Natural killer cell (primary cell): Measurements from ENCODE around the gene CFAP299. TPM values are rescaled to one million over a fixed set of nuclear protein-coding genes. Genes with fewer than 3 reads are reported as not detected.

ENCODE experiments used
- ATAC-seq, 3 donors: fragments of 150-1000 bp in 2 of 3; fragments of 200-7000 bp in 1 of 3; cut with Tn5 transposase; 1 replicate in 1 of 3; 2 replicates in 2 of 3; pipeline ENCODE4 v1.10.0; 2021; ENCODE audit warnings: mild to moderate bottlenecking in 2 of 3, moderate library complexity in 2 of 3
- DNase-seq, 2 donors: peaks; one replicate each; pipeline versions ENCODE4 v3.0.0 to v3.0.0-alpha.2; 2013 to 2021; ENCODE audit warnings: mixed read lengths in 1 of 2
- H3K27ac ChIP-seq: one replicate; pipeline ENCODE4 v1.5.1; 2013; ENCODE audit warnings: mild to moderate bottlenecking, low read length
- H3K27me3 ChIP-seq: one replicate; pipeline ENCODE4 v1.6.1; 2013; ENCODE audit warnings: low read length; ENCODE audit not compliant: control insufficient read depth, insufficient read depth
- H3K36me3 ChIP-seq: one replicate; pipeline ENCODE4 v1.6.1; 2013; ENCODE audit warnings: low read length; ENCODE audit not compliant: control insufficient read depth, insufficient read depth
- H3K4me1 ChIP-seq: one replicate; pipeline ENCODE4 v1.6.1; 2013; ENCODE audit warnings: low read length; ENCODE audit not compliant: control insufficient read depth, insufficient read depth
- H3K4me3 ChIP-seq: one replicate; pipeline ENCODE4 v1.5.1; 2013; ENCODE audit warnings: low read length
- H3K9me3 ChIP-seq: one replicate; pipeline ENCODE4 v1.6.1; 2013; ENCODE audit warnings: low read length; ENCODE audit not compliant: control insufficient read depth, insufficient read depth
- H3K27ac Mint-ChIP-seq, 2 donors: one replicate each; pipeline ENCODE4 v1.8.0; 2022; ENCODE audit warnings: mild to moderate bottlenecking in 2 of 2, mixed read lengths in 2 of 2, moderate library complexity in 1 of 2
- H3K27me3 Mint-ChIP-seq, 2 donors: one replicate each; pipeline ENCODE4 v1.8.0; 2022; ENCODE audit warnings: low read depth in 2 of 2, mixed read lengths in 2 of 2
- H3K36me3 Mint-ChIP-seq: one replicate; pipeline ENCODE4 v1.8.0; 2022; ENCODE audit warnings: mixed read lengths
- H3K4me1 Mint-ChIP-seq, 2 donors: one replicate each; pipeline ENCODE4 v1.8.0; 2022; ENCODE audit warnings: mixed read lengths in 2 of 2
- H3K4me3 Mint-ChIP-seq: one replicate; pipeline ENCODE4 v1.8.0; 2022; ENCODE audit warnings: mild to moderate bottlenecking, moderate library complexity, mixed read lengths
- H3K9me3 Mint-ChIP-seq, 2 donors: one replicate each; pipeline ENCODE4 v1.8.0; 2022; ENCODE audit warnings: mixed read lengths in 2 of 2
- WGBS: methylation state at CpG from one replicate; pipeline ENCODE4 v1.1.7; 2013; ENCODE audit warnings: missing lambda C conversion rate; ENCODE audit not compliant: insufficient coverage; 5-methylcytosine and 5-hydroxymethylcytosine counted together
- intact Hi-C: fragments of 100-400 bp; cut with micrococcal nuclease; formaldehyde crosslinking; loops from one replicate; pipeline ENCODE4 v1.14.2; 2022
- total RNA-seq, 4 donors: library from RNA; stranded (reverse); fragments of 120-200 nt in 1 of 4; gene quantifications; one replicate each; pipeline versions ENCODE4 v1.2.3 to v1.2.4, GENCODE V29; 2013 to 2022
- TF ChIP-seq, protein P1 (sequence below): fragments of 200-600 bp; IDR thresholded peaks from one replicate; pipeline ENCODE4 v1.8.0; 2022; ENCODE audit warnings: antibody characterized with exemption

The CFAP299 gene
- total RNA-seq, 3 donors from 2014 or later (not counting 1 experiment from before 2014, with no cell fraction given), result not detected

DNA sequence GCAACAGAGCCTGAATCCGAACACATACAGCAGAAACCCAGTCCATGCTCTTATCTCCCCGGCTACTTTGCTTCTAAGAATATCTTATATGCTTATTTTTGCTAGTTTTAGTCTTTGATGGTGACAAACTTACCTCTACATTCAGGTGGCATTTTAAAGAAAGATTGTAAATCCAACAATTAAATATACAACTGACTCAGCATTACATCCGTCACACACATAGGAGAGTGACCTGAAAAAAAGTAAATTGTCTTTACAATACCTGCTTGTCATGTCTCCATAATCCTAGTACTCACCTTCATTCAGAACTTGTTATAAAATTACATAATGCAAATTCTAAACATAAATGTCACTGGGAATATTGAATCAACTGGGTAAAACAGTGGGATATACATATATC is 664.4 kb downstream of the CFAP299 start:
- no peaks in the 10 kb centered on the region for H3K9me3 ChIP-seq
- H3K27me3 Mint-ChIP-seq, result peaks cover 0 to 3% of the 10 kb centered on the region in 2 donors
- intact Hi-C loops, result no loop called here
- H3K9me3 Mint-ChIP-seq, result no peaks in the 10 kb centered on the region
- 71% methylated on average over 3 of the region's 3 CpGs for WGBS
- no peak overlapping the region for H3K27ac ChIP-seq
- peaks cover 5% of the 10 kb centered on the region for H3K4me1 ChIP-seq
- no peak overlapping the region for H3K4me3 ChIP-seq
- no peak overlapping the region for H3K4me3 Mint-ChIP-seq
- TF ChIP-seq, protein P1, sequence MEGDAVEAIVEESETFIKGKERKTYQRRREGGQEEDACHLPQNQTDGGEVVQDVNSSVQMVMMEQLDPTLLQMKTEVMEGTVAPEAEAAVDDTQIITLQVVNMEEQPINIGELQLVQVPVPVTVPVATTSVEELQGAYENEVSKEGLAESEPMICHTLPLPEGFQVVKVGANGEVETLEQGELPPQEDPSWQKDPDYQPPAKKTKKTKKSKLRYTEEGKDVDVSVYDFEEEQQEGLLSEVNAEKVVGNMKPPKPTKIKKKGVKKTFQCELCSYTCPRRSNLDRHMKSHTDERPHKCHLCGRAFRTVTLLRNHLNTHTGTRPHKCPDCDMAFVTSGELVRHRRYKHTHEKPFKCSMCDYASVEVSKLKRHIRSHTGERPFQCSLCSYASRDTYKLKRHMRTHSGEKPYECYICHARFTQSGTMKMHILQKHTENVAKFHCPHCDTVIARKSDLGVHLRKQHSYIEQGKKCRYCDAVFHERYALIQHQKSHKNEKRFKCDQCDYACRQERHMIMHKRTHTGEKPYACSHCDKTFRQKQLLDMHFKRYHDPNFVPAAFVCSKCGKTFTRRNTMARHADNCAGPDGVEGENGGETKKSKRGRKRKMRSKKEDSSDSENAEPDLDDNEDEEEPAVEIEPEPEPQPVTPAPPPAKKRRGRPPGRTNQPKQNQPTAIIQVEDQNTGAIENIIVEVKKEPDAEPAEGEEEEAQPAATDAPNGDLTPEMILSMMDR, result no peak
- DNase-seq (no peak), ATAC-seq (no peak)
- no peaks in the 10 kb centered on the region for H3K36me3 Mint-ChIP-seq
- H3K4me1 Mint-ChIP-seq, result peaks cover 23% of the 10 kb centered on the region in 2 donors
- H3K27ac Mint-ChIP-seq, result no peak overlapping the region
- H3K27me3 ChIP-seq, result no peaks in the 10 kb centered on the region
- no peaks in the 10 kb centered on the region for H3K36me3 ChIP-seq

DNA sequence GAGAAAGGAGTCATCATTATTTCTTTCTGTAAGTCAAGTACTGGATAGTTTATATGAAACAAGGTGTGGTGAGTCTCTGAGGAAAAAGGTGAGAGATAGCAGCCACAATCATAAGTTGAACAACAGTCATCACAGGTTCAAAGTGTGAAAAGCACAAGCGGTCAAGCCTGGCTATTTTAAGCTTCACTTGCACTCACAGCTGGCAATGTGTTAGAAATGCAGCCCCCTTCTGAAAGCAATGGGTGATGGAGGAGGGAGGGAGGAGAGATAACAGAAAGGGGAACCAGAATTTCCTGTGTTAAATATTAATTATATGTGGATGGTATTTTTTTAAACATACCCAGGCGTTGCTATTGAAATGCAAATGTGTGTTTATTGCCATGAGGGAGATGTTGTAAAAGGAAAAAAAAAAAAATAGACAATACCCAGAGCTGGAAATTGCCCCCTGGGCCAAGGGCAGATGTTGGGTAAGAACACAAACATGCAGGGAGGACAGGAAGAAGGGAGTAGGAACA is 668.1 kb downstream of the CFAP299 start:
- Histone ChIP-seq H3K27ac (no peak overlapping the region), H3K36me3 (no peaks in the 10 kb centered on the region), H3K4me3 (no peak overlapping the region), H3K27me3 (no peaks in the 10 kb centered on the region), H3K9me3 (no peaks in the 10 kb centered on the region), H3K4me1 (peaks cover 5% of the 10 kb centered on the region)
- peaks cover 7% of the 10 kb centered on the region for H3K36me3 Mint-ChIP-seq
- intact Hi-C loops, result no loop called here
- DNase-seq (peak; percentile 6 to 22), ATAC-seq (peak; percentile 84 to 96 (median 88))
- 10% methylated on average over 2 of the region's 2 CpGs for WGBS
- peak overlapping the region; percentile 73 for H3K4me3 Mint-ChIP-seq
- H3K9me3 Mint-ChIP-seq, result no peaks in the 10 kb centered on the region
- H3K27ac Mint-ChIP-seq, result peak overlapping the region; percentile 9 to 77
- H3K27me3 Mint-ChIP-seq, result peaks cover 0 to 7% of the 10 kb centered on the region in 2 donors
- peaks cover 26 to 28% of the 10 kb centered on the region in 2 donors for H3K4me1 Mint-ChIP-seq
- TF ChIP-seq, protein P1, result no peak

DNA sequence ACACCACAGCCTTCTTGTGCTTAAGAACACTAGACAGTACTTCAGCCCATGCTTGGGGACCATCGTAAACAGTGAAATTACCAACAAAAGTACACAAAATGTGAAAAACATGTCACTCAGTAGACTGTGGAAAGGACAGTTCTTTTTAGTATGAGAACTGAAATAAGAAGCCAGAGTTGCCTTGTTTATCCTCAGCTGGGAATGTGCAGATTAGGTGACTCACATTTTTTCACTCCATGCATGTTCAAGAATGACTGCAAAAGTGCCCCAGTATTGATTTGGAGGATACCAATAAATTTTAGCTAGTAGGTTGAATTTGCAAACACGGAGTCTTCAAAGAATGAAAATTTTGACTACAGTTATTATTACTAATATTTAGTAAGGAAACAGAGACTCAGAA is 671.9 kb downstream of the CFAP299 start:
- intact Hi-C loops, result no loop called here
- TF ChIP-seq, protein P1, result no peak
- Mint-ChIP-seq H3K9me3 (no peaks in the 10 kb centered on the region), H3K36me3 (peaks cover 7% of the 10 kb centered on the region), H3K4me3 (no peak overlapping the region), H3K4me1 (peaks cover 26 to 28% of the 10 kb centered on the region in 2 donors), H3K27me3 (peaks cover 0 to 7% of the 10 kb centered on the region in 2 donors), H3K27ac (no peak overlapping the region)
- ATAC-seq (no peak), DNase-seq (no peak)
- Histone ChIP-seq H3K9me3 (no peaks in the 10 kb centered on the region), H3K4me3 (no peak overlapping the region), H3K36me3 (no peaks in the 10 kb centered on the region), H3K27me3 (no peaks in the 10 kb centered on the region), H3K4me1 (peaks cover 7% of the 10 kb centered on the region), H3K27ac (no peak overlapping the region)
- no CpG with 5 or more reads among the region's 2 CpGs for WGBS

Other genes starting within 250 kb of the CFAP299 start
- gene PRDM8, start 138.2 kb upstream of the CFAP299 start, total RNA-seq, result 1 to 10 TPM; 5.8 to 6.2 (median 6.0) TPM
- under 1 TPM in 2 of 3 donors, not detected in 1; 0.09 TPM for gene FGF5, start 69.1 kb upstream of the CFAP299 start, total RNA-seq